ENCODE results near the gene PPM1H.
"Not testable (repeated sequence)": the region's sequence is repeated elsewhere in the genome, so short reads cannot be mapped to it uniquely, and the experiment has no call there.

PPM1H gene

DNA sequence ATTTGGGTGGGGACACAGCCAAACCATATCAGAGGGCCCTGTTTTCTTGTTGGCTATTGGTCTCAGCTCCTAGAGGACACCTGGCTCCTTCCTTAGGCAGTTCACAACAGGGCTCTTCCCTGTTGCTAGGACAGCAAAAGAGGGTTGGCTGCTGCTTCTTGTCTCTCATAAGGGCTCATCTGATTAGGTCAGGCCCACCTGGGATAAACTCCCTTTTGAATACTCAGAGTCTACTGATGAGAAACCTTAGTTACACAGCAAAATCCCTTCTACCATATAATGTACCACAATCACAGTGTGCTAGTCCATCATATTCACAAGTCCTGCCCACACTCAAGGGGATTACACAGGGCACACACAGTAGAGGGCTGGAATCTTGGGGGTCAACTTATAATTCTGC is 49.7 kb downstream of the PPM1H start:
- no peaks in the 10 kb centered on the region for H3K4me1 ChIP-seq (ENCODE audit: insufficient read depth, low read length)
- H3K27ac ChIP-seq (ENCODE audit: low read length), result no peak overlapping the region
- no peak overlapping the region for H2AFZ ChIP-seq (ENCODE audit: low read depth, low read length)
- ATAC-seq (ENCODE audit: insufficient read depth, low read depth) (no peak), DNase-seq (no peak)
- H3K79me2 ChIP-seq (ENCODE audit: insufficient read depth, low read length), result no peaks in the 10 kb centered on the region
- no peaks in the 10 kb centered on the region for H3K27me3 ChIP-seq (ENCODE audit: insufficient read depth, low read length, poor library complexity)
- TF ChIP-seq EZH2 (IDR thresholded peaks at IDR 0.05; ENCODE audit: borderline replicate concordance, low read depth, low read length, severe bottlenecking) (no peak), CTCF (IDR thresholded peaks at IDR 0.05; ENCODE audit: borderline replicate concordance, extremely low read depth, low read length, poor library complexity, severe bottlenecking) (no peak)
- H3K36me3 ChIP-seq (ENCODE audit: insufficient read depth, low read length), result no peaks in the 10 kb centered on the region
- H3K4me3 ChIP-seq (ENCODE audit: low read depth in 1 of 2, low read length in 2 of 2), result no peak overlapping the region
- H3K9ac ChIP-seq (ENCODE audit: low read depth, low read length), result no peak overlapping the region
- no peaks in the 10 kb centered on the region for H3K9me3 ChIP-seq (ENCODE audit: insufficient read depth, low read length, severe bottlenecking)
- H4K20me1 ChIP-seq (ENCODE audit: insufficient read depth, low read length), result no peaks in the 10 kb centered on the region
- H3K4me2 ChIP-seq (ENCODE audit: insufficient read depth, low read length), result no peak overlapping the region

DNA sequence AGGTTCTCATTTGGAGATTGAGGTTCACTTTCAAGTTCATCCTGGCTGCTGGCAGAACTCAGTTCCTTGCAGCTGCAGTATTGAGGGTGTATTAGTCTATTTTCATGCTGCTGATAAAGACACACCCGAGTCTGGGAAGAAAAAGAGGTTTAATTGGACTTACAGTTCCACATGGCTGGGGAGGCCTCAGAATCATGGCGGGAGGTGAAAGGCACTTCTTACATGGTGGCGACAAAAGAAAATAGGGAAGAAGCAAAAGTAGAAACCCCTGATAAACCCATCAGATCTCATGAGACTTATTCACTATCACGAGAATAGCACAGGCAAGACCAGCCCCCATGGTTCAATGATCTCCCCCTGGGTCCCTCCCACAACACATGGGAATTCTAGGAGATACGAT is 50.1 kb downstream of the PPM1H start:
- not testable (repeated sequence) for H3K36me3 ChIP-seq (ENCODE audit: insufficient read depth, low read length); H3K27me3 ChIP-seq (ENCODE audit: insufficient read depth, low read length, poor library complexity); H4K20me1 ChIP-seq (ENCODE audit: insufficient read depth, low read length); H2AFZ ChIP-seq (ENCODE audit: low read depth, low read length); DNase-seq; ATAC-seq (ENCODE audit: insufficient read depth, low read depth); H3K9me3 ChIP-seq (ENCODE audit: insufficient read depth, low read length, severe bottlenecking); H3K4me2 ChIP-seq (ENCODE audit: insufficient read depth, low read length); H3K79me2 ChIP-seq (ENCODE audit: insufficient read depth, low read length); H3K9ac ChIP-seq (ENCODE audit: low read depth, low read length); H3K4me3 ChIP-seq (ENCODE audit: low read depth in 1 of 2, low read length in 2 of 2); H3K4me1 ChIP-seq (ENCODE audit: insufficient read depth, low read length); H3K27ac ChIP-seq (ENCODE audit: low read length)

- Histone ChIP-seq H4K20me1 (ENCODE audit: insufficient read depth, low read length) (no peaks in the 10 kb centered on the region), H3K4me2 (ENCODE audit: insufficient read depth, low read length) (no peak overlapping the region), H3K9me3 (ENCODE audit: insufficient read depth, low read length, severe bottlenecking) (no peaks in the 10 kb centered on the region), H3K9ac (ENCODE audit: low read depth, low read length) (no peak overlapping the region), H3K36me3 (ENCODE audit: insufficient read depth, low read length) (no peaks in the 10 kb centered on the region), H3K4me3 (ENCODE audit: low read depth in 1 of 2, low read length in 2 of 2) (no peak overlapping the region), H3K4me1 (ENCODE audit: insufficient read depth, low read length) (no peaks in the 10 kb centered on the region), H3K27me3 (ENCODE audit: insufficient read depth, low read length, poor library complexity) (no peaks in the 10 kb centered on the region), H2AFZ (ENCODE audit: low read depth, low read length) (no peak overlapping the region), H3K27ac (ENCODE audit: low read length) (no peak overlapping the region), H3K79me2 (ENCODE audit: insufficient read depth, low read length) (no peaks in the 10 kb centered on the region)
- ATAC-seq (ENCODE audit: insufficient read depth, low read depth) (no peak), DNase-seq (no peak)
- no peak for TF ChIP-seq EZH2 (IDR thresholded peaks at IDR 0.05; ENCODE audit: borderline replicate concordance, low read depth, low read length, severe bottlenecking)
- no peak for TF ChIP-seq CTCF (IDR thresholded peaks at IDR 0.05; ENCODE audit: borderline replicate concordance, extremely low read depth, low read length, poor library complexity, severe bottlenecking)
Measured at GRCh38 chr12:62882696-62883095, 52.3 kb downstream of the PPM1H start.

GRCh38 chr12:62882140-62882539 is 52.8 kb downstream of the PPM1H start:
- no peak for TF ChIP-seq CTCF (IDR thresholded peaks at IDR 0.05; ENCODE audit: borderline replicate concordance, extremely low read depth, low read length, poor library complexity, severe bottlenecking)
- no peak for TF ChIP-seq EZH2 (IDR thresholded peaks at IDR 0.05; ENCODE audit: borderline replicate concordance, low read depth, low read length, severe bottlenecking)
- Histone ChIP-seq H3K4me1 (ENCODE audit: insufficient read depth, low read length) (no peaks in the 10 kb centered on the region), H4K20me1 (ENCODE audit: insufficient read depth, low read length) (no peaks in the 10 kb centered on the region), H3K27ac (ENCODE audit: low read length) (no peak overlapping the region), H2AFZ (ENCODE audit: low read depth, low read length) (no peak overlapping the region), H3K9ac (ENCODE audit: low read depth, low read length) (no peak overlapping the region), H3K4me2 (ENCODE audit: insufficient read depth, low read length) (no peak overlapping the region), H3K36me3 (ENCODE audit: insufficient read depth, low read length) (no peaks in the 10 kb centered on the region), H3K4me3 (ENCODE audit: low read depth in 1 of 2, low read length in 2 of 2) (no peak overlapping the region), H3K9me3 (ENCODE audit: insufficient read depth, low read length, severe bottlenecking) (no peaks in the 10 kb centered on the region), H3K27me3 (ENCODE audit: insufficient read depth, low read length, poor library complexity) (no peaks in the 10 kb centered on the region), H3K79me2 (ENCODE audit: insufficient read depth, low read length) (no peaks in the 10 kb centered on the region)
- DNase-seq (no peak), ATAC-seq (ENCODE audit: insufficient read depth, low read depth) (no peak)
